Measurements from ENCODE around the gene CD3G. TPM values are rescaled to one million over a fixed set of nuclear protein-coding genes. Genes with fewer than 3 reads are reported as not detected.

The CD3G gene
- total RNA-seq, 1 donor from 2014 or later: 2.2 TPM

DNA sequence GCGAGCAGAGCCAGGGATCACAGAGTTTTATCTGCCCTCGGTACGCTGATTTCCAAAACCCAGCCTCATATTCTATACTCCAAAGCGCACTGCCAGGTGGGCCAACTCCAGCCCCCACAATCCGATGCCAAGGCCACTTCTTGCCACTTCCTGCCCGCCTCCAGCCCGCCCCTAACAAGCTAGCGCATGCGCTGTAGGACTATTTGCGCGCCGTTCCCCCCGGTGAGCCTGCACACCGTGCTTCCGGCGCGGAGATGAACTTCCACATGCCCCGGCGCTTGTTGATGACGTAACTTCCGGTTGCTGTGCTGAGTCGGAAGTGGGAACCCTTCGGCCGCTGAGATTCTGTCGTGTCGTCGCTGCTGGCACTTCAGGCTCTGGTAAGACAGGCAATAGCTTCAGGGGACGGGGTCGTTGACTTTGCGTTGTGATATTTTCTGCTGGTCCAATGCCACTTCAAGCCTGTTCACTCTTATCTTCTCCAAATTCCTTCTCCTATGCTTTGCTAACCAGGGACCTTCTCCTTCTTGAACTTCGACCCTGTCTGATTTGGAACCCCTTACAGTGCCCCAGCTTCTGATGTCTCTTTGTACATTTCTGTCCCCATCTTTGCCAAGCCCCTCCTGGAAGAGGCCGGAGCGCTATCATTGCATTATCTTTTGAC, 15.3 kb downstream of the CD3G start, which contains the start of gene UBE4A:
UBE4A (plus strand) TSS at position 306 of the 664 bp plus-strand sequence. CDS start 5,481 bp downstream, outside the sequence.
- Histone ChIP-seq H3K36me3 (no peaks in the 10 kb centered on the region), H3K4me1 (peaks cover 30% of the 10 kb centered on the region), H3K9me3 (no peaks in the 10 kb centered on the region), H3K27me3 (no peaks in the 10 kb centered on the region), H3K27ac (peak within 1 kb of the TSS; percentile 57), H3K4me3 (peak within 1 kb of the TSS; percentile 67 to 75)
- intact Hi-C loops (cut with DNase I): loop anchor here (10.0 kb wide), 2 partner anchors 165 to 215 kb away; no protein-coding TSS in a partner anchor
- TF ChIP-seq POLR2A (IDR thresholded peaks at IDR 0.05) (peak in 1 of 2 donors; percentile 24), POLR2AphosphoS5 (IDR thresholded peaks at IDR 0.05; ENCODE audit: insufficient read depth in 1 of 2, low read depth in 1 of 2) (peak; percentile 86 to 97), CTCF (IDR thresholded peaks at IDR 0.05) (no peak)
- DNase-seq (ENCODE audit: extremely low spot score in 2 of 2): peak in 1 of 2 donors; percentile 94

- Histone ChIP-seq H3K4me1 (peaks cover 26% of the 10 kb centered on the region), H3K36me3 (peaks cover 0 to 38% of the 10 kb centered on the region in 2 donors), H3K9me3 (no peaks in the 10 kb centered on the region), H3K27me3 (no peaks in the 10 kb centered on the region), H3K4me3 (no peak overlapping the region), H3K27ac (no peak overlapping the region)
- intact Hi-C loops (cut with DNase I): no loop called here
- DNase-seq (ENCODE audit: extremely low spot score in 2 of 2): no peak
- no peak for TF ChIP-seq POLR2A (IDR thresholded peaks at IDR 0.05)
- no peak for TF ChIP-seq POLR2AphosphoS5 (IDR thresholded peaks at IDR 0.05; ENCODE audit: insufficient read depth in 1 of 2, low read depth in 1 of 2)
- TF ChIP-seq CTCF (IDR thresholded peaks at IDR 0.05): no peak
These were observed 20.9 kb downstream of the CD3G start for GRCh38 chr11:118364956-118365615.

DNA sequence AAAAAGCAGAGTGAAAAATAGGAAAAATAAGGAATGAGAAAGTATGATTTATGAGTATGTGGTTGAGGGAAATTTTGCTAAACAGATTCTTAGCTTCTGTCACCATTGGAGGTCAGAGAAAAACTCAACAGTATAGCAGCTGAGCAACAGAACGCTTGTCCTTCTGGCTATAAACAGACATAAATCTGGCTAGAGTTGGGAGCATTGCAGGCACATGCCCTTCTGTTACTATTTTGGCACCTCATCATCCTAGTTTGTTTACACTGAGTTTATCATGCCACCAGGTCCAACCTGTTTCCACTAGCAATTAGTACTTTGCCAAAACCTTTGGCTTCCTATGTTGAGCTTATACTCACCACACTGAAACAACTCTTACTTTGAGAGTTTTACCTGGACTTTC, 22.1 kb downstream of the CD3G start:
- H3K27me3 ChIP-seq: no peaks in the 10 kb centered on the region
- H3K4me1 ChIP-seq: peaks cover 14% of the 10 kb centered on the region
- no peak overlapping the region for H3K4me3 ChIP-seq
- TF ChIP-seq POLR2AphosphoS5 (IDR thresholded peaks at IDR 0.05; ENCODE audit: insufficient read depth in 1 of 2, low read depth in 1 of 2): peak in 1 of 2 donors; percentile 46
- TF ChIP-seq POLR2A (IDR thresholded peaks at IDR 0.05): no peak
- H3K27ac ChIP-seq: no peak overlapping the region
- no peaks in the 10 kb centered on the region for H3K9me3 ChIP-seq
- peaks cover 6 to 50% of the 10 kb centered on the region in 2 donors for H3K36me3 ChIP-seq
- intact Hi-C loops (cut with DNase I): no loop called here
- DNase-seq (ENCODE audit: extremely low spot score in 2 of 2): no peak

GRCh38 chr11:118370774-118371173, 26.6 kb downstream of the CD3G start:
- Histone ChIP-seq H3K27ac (no peak overlapping the region), H3K4me3 (no peak overlapping the region), H3K9me3 (no peaks in the 10 kb centered on the region), H3K36me3 (peaks cover 8 to 80% of the 10 kb centered on the region in 2 donors), H3K4me1 (no peaks in the 10 kb centered on the region), H3K27me3 (no peaks in the 10 kb centered on the region)
- intact Hi-C loops (cut with DNase I): no loop called here
- no peak for DNase-seq (ENCODE audit: extremely low spot score in 2 of 2)
- TF ChIP-seq POLR2AphosphoS5 (IDR thresholded peaks at IDR 0.05; ENCODE audit: insufficient read depth in 1 of 2, low read depth in 1 of 2) (no peak), POLR2A (IDR thresholded peaks at IDR 0.05) (no peak), CTCF (IDR thresholded peaks at IDR 0.05) (no peak)

DNA sequence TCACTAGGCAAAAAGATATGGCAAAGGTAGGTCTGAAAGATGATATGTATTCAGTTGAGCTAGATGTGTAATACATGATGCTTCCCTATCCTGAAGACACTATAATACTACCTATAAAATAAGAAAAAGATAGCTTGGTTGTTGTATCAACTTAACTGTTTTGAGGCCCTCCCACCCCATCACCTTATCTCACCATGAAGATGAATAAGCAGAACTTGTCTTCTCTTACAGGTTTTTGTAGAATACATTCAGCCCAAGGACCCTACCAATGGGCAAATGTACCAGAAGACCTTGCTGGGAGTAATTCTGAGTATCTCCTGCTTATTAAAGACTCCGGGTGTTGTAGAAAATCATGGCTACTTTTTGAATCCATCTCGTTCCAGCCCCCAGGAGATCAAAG, 29.1 kb downstream of the CD3G start:
- H3K36me3 ChIP-seq: peaks cover 8 to 91% of the 10 kb centered on the region in 2 donors
- intact Hi-C loops (cut with DNase I): no loop called here

More for the DNA sequence above, 29.1 kb downstream of the CD3G start:
- Histone ChIP-seq H3K9me3 (no peaks in the 10 kb centered on the region), H3K4me3 (no peak overlapping the region), H3K27me3 (no peaks in the 10 kb centered on the region), H3K4me1 (no peaks in the 10 kb centered on the region), H3K27ac (no peak overlapping the region)
- no peak for DNase-seq (ENCODE audit: extremely low spot score in 2 of 2)
- TF ChIP-seq POLR2AphosphoS5 (IDR thresholded peaks at IDR 0.05; ENCODE audit: insufficient read depth in 1 of 2, low read depth in 1 of 2): no peak
- TF ChIP-seq POLR2A (IDR thresholded peaks at IDR 0.05): no peak
- no peak for TF ChIP-seq CTCF (IDR thresholded peaks at IDR 0.05)

Data from vagina (tissue), 2 donors.